ENCODE measurements around the gene ITSN1. TPM values are rescaled to one million over a fixed set of nuclear protein-coding genes. Genes with fewer than 3 reads are reported as not detected.

ITSN1 gene
- total and polyA plus RNA-seq, 3 donors from 2014 or later: 20.0 to 56.6 (median 48.4) TPM

DNA sequence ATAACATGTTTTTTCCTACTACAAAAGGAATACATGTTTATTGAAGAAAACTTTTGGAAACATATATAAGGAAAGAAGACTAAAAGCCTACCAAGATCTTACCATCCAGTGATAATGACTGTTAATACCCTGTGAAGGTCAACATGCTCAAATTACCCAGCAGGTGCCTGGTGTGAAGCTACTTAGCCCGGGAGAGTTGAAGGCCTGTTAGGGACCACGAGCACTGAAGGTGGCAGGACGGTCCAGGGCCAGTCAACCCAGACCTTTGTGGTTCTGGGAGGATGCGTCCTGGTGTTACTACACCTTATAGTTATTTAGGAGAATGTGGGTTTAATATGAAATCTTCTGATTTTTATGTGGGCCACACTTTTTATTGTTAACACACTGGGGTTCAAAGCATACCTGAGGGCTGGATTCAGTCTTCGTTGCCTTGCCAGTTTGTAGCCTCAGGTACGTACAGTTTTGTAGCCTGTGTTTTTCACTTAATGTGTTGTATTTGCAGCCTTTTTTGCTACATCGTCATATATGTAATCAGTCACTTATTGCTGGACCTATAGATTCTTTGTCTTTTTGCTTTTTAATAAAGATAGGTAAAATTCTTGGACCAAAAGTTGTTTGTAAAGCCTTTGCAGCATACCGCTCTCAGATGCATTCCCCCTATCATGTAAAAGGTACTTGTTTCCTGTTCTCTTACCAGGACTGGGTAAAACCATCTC, 9.8 kb downstream of the ITSN1 start:
- no peak for DNase-seq
- 89 to 90% methylated on average over 8 of the region's 8 CpGs for WGBS, 2 donors
- Histone ChIP-seq H3K4me3 (no peak overlapping the region), H3K27ac (no peak overlapping the region), H3K27me3 (no peaks in the 10 kb centered on the region), H3K4me1 (peaks cover 5% of the 10 kb centered on the region), H3K9me3 (no peaks in the 10 kb centered on the region), H3K36me3 (ENCODE audit: low read depth, missing control alignments) (no peaks in the 10 kb centered on the region)
- intact Hi-C loops (cut with DNase I; ENCODE audit: low total_unique reads): no loop called here
- TF ChIP-seq POLR2A (IDR thresholded peaks at IDR 0.05): no peak
- TF ChIP-seq, protein P1, sequence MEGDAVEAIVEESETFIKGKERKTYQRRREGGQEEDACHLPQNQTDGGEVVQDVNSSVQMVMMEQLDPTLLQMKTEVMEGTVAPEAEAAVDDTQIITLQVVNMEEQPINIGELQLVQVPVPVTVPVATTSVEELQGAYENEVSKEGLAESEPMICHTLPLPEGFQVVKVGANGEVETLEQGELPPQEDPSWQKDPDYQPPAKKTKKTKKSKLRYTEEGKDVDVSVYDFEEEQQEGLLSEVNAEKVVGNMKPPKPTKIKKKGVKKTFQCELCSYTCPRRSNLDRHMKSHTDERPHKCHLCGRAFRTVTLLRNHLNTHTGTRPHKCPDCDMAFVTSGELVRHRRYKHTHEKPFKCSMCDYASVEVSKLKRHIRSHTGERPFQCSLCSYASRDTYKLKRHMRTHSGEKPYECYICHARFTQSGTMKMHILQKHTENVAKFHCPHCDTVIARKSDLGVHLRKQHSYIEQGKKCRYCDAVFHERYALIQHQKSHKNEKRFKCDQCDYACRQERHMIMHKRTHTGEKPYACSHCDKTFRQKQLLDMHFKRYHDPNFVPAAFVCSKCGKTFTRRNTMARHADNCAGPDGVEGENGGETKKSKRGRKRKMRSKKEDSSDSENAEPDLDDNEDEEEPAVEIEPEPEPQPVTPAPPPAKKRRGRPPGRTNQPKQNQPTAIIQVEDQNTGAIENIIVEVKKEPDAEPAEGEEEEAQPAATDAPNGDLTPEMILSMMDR (IDR thresholded peaks at IDR 0.05): no peak

DNA sequence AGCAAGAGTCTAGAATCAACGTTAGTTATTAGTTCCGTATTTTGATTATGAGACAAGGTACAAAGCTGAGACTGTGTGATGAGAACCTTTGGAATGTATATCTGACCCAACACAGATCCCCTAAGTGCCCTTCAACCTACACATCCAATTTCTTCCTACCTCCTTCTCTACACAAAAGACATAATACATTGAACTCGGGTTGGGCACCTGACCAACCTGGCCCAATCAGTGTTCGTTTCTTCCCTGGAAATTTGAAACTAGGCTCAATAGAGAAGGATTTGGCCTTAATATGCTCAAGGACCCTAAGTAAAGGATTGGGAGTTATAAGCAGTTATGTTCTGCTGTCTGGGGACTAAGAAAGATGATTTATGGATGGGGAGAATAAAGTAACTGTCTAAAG, 12.1 kb downstream of the ITSN1 start:
- TF ChIP-seq, protein P1 (IDR thresholded peaks at IDR 0.05): no peak
- no peak for TF ChIP-seq POLR2A (IDR thresholded peaks at IDR 0.05)
- no peak for DNase-seq
- intact Hi-C loops (cut with DNase I; ENCODE audit: low total_unique reads): no loop called here
- WGBS, 2 donors: 90 to 94% methylated on average over 4 of the region's 4 CpGs
- Histone ChIP-seq H3K9me3 (no peaks in the 10 kb centered on the region), H3K4me1 (peaks cover 12% of the 10 kb centered on the region), H3K36me3 (ENCODE audit: low read depth, missing control alignments) (no peaks in the 10 kb centered on the region), H3K27me3 (no peaks in the 10 kb centered on the region), H3K27ac (no peak overlapping the region), H3K4me3 (no peak overlapping the region)

DNA sequence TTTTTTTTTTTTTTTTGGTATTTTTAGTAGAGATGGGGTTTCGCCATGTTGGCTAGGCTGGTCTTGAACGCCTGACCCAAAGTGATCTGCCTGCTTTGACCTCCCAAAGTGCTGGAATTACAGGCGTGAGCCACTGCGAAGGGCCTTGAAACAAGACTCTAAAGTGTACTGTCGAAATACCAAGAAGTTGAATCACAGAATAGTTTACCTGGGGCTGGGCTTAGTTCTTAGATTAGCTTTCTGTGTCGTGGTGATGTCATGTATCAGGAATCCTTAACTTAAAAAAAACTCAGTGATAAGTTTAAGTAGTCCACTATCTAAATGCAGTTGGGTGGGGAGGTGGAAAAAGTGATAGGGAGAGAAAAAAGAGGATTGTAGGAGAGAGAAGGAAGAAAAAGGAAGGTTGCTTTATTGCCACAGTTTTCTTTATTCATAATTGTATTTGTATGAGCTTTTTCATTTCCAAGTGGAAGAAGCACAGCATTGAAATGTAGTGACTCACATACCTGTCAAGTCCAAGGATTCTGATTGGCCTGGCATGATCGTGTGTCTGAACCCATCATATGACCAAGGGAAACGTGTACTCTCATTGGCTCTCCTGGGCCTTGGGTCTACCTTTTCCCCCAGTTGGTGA, 13.4 kb downstream of the ITSN1 start:
- Histone ChIP-seq H3K4me1 (peaks cover 12% of the 10 kb centered on the region), H3K9me3 (no peaks in the 10 kb centered on the region), H3K36me3 (ENCODE audit: low read depth, missing control alignments) (no peaks in the 10 kb centered on the region), H3K27me3 (no peaks in the 10 kb centered on the region), H3K4me3 (no peak overlapping the region), H3K27ac (no peak overlapping the region)
- 76% methylated on average over 7 to 8 of the region's 8 CpGs for WGBS, 2 donors
- no peak for DNase-seq
- intact Hi-C loops (cut with DNase I; ENCODE audit: low total_unique reads): no loop called here
- no peak for TF ChIP-seq POLR2A (IDR thresholded peaks at IDR 0.05)
- TF ChIP-seq, protein P1 (IDR thresholded peaks at IDR 0.05): no peak

DNA sequence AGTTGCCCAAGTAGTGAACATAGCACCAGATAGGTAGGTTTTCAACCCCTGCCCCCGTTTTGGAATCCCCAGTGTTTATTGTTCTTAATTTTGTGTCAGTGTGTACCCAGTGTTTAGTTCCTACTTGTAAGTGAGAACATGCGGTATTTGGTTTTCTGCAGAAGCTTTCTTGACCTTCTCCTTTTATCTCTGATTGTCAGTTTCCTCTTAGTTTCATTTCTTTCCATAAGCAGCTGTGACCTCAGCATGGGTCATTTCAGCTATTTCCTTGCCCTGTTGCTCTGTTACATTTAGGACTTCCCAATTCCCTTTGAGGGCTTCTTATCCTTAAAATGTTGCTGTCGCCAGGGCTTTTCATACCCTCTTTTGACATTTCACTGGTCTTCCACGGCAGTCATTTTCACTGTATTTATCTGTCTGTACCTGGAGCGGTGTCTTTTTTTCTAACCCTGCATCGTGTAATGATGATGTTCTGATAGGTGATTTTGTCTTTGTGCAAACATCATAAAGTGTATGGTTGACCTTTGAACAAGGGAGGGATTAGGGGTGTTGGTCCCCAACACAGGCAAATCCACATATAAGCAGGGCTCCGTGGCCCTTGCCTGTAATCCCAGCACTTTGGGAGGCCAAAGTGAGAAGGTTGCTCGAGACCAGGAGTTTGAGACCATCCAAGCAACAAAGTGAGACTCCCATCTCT, 15.0 kb downstream of the ITSN1 start:
- H3K9me3 ChIP-seq: no peaks in the 10 kb centered on the region
- H3K27me3 ChIP-seq: no peaks in the 10 kb centered on the region
- 57% methylated on average over 8 of the region's 8 CpGs for WGBS, 2 donors
- no peak overlapping the region for H3K27ac ChIP-seq
- intact Hi-C loops (cut with DNase I; ENCODE audit: low total_unique reads): no loop called here
- H3K4me1 ChIP-seq: peaks cover 12% of the 10 kb centered on the region
- no peak for DNase-seq
- no peaks in the 10 kb centered on the region for H3K36me3 ChIP-seq (ENCODE audit: low read depth, missing control alignments)
- TF ChIP-seq, protein P1 (IDR thresholded peaks at IDR 0.05): no peak
- TF ChIP-seq POLR2A (IDR thresholded peaks at IDR 0.05): no peak
- H3K4me3 ChIP-seq: no peak overlapping the region
